D721Med (cell line): ENCODE measurements around the gene FCN1.

Experiments used
- DNase-seq: peaks from one replicate; pipeline ENCODE4 v3.0.0; 2011; ENCODE audit warnings: low spot score; ENCODE audit not compliant: insufficient read length
- FAIRE-seq: peaks from 2 replicates; lab custom pipeline; 2011; peaks lifted over from hg19 to GRCh38; lab: Jason Lieb, UNC
- CTCF ChIP-seq: IDR thresholded peaks from 2 replicates; pipeline ENCODE4 v1.5.1; 2012; ENCODE audit warnings: mild to moderate bottlenecking, control low read depth; ENCODE audit not compliant: insufficient read depth; ENCODE audit errors: missing control alignments

The FCN1 gene

GRCh38 chr9:134885001-134885678 lies 32.6 kb downstream of the FCN1 start:
- no peak for FAIRE-seq

GRCh38 chr9:134884492-134884891 lies 33.2 kb downstream of the FCN1 start:
- TF ChIP-seq CTCF, result no peak
- DNase-seq, result no peak
- FAIRE-seq, result no peak

More at GRCh38 chr9:134885001-134885678, 32.6 kb downstream of the FCN1 start:
- no peak for TF ChIP-seq CTCF
- no peak for DNase-seq

GRCh38 chr9:134883040-134883782 lies 34.5 kb downstream of the FCN1 start:
- no peak for TF ChIP-seq CTCF
- FAIRE-seq (no peak), DNase-seq (no peak)

GRCh38 chr9:134882204-134882785 lies 35.4 kb downstream of the FCN1 start:
- no peak for TF ChIP-seq CTCF
- no peak for DNase-seq
- FAIRE-seq, result no peak

GRCh38 chr9:134881313-134881670 lies 36.4 kb downstream of the FCN1 start:
- DNase-seq (no peak), FAIRE-seq (no peak)
- TF ChIP-seq CTCF, result no peak

- FAIRE-seq, result no peak
- no peak for TF ChIP-seq CTCF
- DNase-seq, result no peak
Measured at GRCh38 chr9:134880484-134881312, 37.0 kb downstream of the FCN1 start, which contains the start of gene FCN2. Gene FCN2, plus strand, starts transcription at chr9:134880810. Its CDS starts 12 bp downstream, at chr9:134880822.
